ENCODE data around the gene SND1.

SND1 gene

DNA sequence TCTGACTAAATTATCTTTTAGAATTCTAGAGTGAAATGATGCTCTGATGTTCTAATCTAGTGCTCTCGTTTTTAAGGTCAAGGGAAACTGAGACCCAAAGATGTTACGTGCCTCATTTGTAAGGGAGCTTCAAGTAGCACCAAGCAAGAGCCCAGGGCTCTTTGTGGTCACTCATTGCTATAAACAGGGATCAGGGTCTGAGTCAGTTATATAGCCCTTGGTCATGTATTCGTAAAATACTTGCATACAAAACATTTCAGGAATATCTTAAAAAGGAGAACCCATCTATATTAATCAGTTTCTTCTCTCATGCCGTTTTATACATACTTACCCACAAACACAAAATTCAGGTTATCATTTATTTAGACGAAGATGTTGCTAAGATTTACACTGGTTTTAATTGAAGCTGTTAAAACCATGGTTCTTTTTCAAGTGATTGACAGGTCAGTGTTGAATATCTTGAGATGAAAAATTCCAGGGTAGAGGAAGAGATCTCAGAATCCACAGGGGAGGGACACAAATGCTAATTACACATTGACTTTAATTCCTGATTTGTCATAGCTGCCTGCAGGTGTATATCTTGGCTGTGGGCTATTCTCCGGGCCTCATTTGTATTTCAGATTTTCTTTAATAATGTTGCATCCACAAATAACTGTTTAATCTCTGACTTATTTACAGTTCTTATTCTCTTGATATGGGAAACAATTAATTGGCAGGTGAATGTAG lies 188.4 kb downstream of the SND1 start:
- Histone ChIP-seq H3K4me1 (ENCODE audit: insufficient read depth, low read length, severe bottlenecking) (peaks cover 7% of the 10 kb centered on the region), H3K79me2 (ENCODE audit: insufficient read depth, low read length) (no peaks in the 10 kb centered on the region), H2AFZ (ENCODE audit: low read length) (no peak overlapping the region), H3K9me2 (ENCODE audit: low read depth, low read length) (no peaks in the 10 kb centered on the region), H3K36me3 (ENCODE audit: insufficient read depth, low read length) (peaks cover 66% of the 10 kb centered on the region), H3K4me2 (ENCODE audit: low read length) (no peak overlapping the region), H3K9me3 (ENCODE audit: low read length) (peaks cover 14% of the 10 kb centered on the region), H4K20me1 (ENCODE audit: insufficient read depth, low read length) (no peaks in the 10 kb centered on the region), H3F3A (ENCODE audit: insufficient read depth, low read length) (no peaks in the 10 kb centered on the region), H3K9ac (ENCODE audit: low read length) (no peak overlapping the region), H3K27me3 (ENCODE audit: insufficient read depth, low read length) (no peaks in the 10 kb centered on the region), H3K4me3 (ENCODE audit: low read depth, low read length, poor library complexity, severe bottlenecking) (no peak overlapping the region), H3K27ac (ENCODE audit: low read depth, low read length, poor library complexity, severe bottlenecking) (no peak overlapping the region)
- TF ChIP-seq EZH2 (IDR thresholded peaks at IDR 0.05; ENCODE audit: borderline replicate concordance, low read length) (no peak), CTCF (IDR thresholded peaks at IDR 0.05; ENCODE audit: low read length) (no peak)

DNA sequence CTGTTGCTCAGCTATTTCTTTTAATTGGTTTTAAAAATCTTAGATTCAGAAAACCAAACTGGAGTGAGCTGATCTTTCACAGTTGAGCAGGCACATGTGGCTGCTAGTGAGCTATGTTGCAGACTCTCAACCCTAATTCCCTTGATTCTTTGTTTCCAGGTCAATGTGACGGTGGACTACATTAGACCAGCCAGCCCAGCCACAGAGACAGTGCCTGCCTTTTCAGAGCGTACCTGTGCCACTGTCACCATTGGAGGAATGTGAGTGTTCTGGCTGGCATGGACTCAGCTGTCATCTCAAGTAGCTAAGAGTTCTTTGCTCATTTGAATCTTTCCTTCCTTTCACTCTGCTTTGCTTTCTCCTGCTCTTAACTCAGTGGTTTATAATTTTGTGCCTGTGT lies 192.2 kb downstream of the SND1 start:
- TF ChIP-seq EZH2 (IDR thresholded peaks at IDR 0.05; ENCODE audit: borderline replicate concordance, low read length), result no peak
- no peak for TF ChIP-seq CTCF (IDR thresholded peaks at IDR 0.05; ENCODE audit: low read length)
- Histone ChIP-seq H3K4me1 (ENCODE audit: insufficient read depth, low read length, severe bottlenecking) (peaks cover 9% of the 10 kb centered on the region), H4K20me1 (ENCODE audit: insufficient read depth, low read length) (no peaks in the 10 kb centered on the region), H3K4me3 (ENCODE audit: low read depth, low read length, poor library complexity, severe bottlenecking) (no peak overlapping the region), H3K9me3 (ENCODE audit: low read length) (no peaks in the 10 kb centered on the region), H3K4me2 (ENCODE audit: low read length) (no peak overlapping the region), H3K36me3 (ENCODE audit: insufficient read depth, low read length) (peaks cover 59% of the 10 kb centered on the region; the same call in 1 of the 2 replicates), H3K9ac (ENCODE audit: low read length) (no peak overlapping the region), H3K79me2 (ENCODE audit: insufficient read depth, low read length) (no peaks in the 10 kb centered on the region), H3K27ac (ENCODE audit: low read depth, low read length, poor library complexity, severe bottlenecking) (no peak overlapping the region), H3K9me2 (ENCODE audit: low read depth, low read length) (no peaks in the 10 kb centered on the region), H2AFZ (ENCODE audit: low read length) (no peak overlapping the region), H3F3A (ENCODE audit: insufficient read depth, low read length) (no peaks in the 10 kb centered on the region), H3K27me3 (ENCODE audit: insufficient read depth, low read length) (no peaks in the 10 kb centered on the region)

DNA sequence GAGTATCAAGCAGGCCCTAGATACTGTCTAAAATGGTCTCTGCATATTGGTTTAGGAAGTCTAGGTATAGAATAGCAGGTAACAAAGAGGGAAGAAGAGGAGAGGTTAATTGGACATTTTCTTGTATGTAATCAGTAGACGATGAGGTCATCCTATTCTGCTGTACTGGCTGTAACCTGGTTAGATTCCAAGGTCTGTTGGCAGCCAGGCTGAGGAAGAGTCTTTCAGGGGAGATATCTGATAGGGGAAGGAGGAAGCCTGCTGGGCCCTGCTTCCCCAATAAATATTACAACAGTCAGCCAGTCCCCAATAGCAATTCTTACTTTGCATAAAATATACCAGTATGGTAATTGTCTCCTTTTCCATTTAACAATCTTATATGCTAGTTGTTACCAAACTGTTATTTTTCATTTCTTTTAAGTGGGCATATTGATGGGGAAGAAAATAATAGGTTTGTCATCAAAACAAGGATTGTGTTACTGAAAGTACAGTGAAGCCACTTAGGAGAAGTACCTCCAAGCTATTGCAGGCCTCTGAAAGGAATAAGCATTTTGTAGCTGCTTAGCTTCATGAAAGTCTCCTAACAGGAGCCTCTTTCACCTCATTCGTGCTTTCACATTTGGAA lies 192.8 kb downstream of the SND1 start:
- TF ChIP-seq CTCF (IDR thresholded peaks at IDR 0.05; ENCODE audit: low read length) (no peak), EZH2 (IDR thresholded peaks at IDR 0.05; ENCODE audit: borderline replicate concordance, low read length) (no peak)
- Histone ChIP-seq H3K9me2 (ENCODE audit: low read depth, low read length) (no peaks in the 10 kb centered on the region), H3K4me3 (ENCODE audit: low read depth, low read length, poor library complexity, severe bottlenecking) (no peak overlapping the region), H2AFZ (ENCODE audit: low read length) (no peak overlapping the region), H3K9ac (ENCODE audit: low read length) (no peak overlapping the region), H4K20me1 (ENCODE audit: insufficient read depth, low read length) (no peaks in the 10 kb centered on the region), H3K27ac (ENCODE audit: low read depth, low read length, poor library complexity, severe bottlenecking) (no peak overlapping the region), H3K9me3 (ENCODE audit: low read length) (no peaks in the 10 kb centered on the region), H3K4me2 (ENCODE audit: low read length) (no peak overlapping the region), H3K79me2 (ENCODE audit: insufficient read depth, low read length) (no peaks in the 10 kb centered on the region), H3K4me1 (ENCODE audit: insufficient read depth, low read length, severe bottlenecking) (peaks cover 9% of the 10 kb centered on the region), H3K36me3 (ENCODE audit: insufficient read depth, low read length) (peaks cover 66% of the 10 kb centered on the region; the same call in 1 of the 2 replicates), H3F3A (ENCODE audit: insufficient read depth, low read length) (no peaks in the 10 kb centered on the region), H3K27me3 (ENCODE audit: insufficient read depth, low read length) (no peaks in the 10 kb centered on the region)

Data from OCI-LY1 (cell line).